Esophagus muscularis mucosa (tissue), 4 donors: ENCODE data around the gene B3GALT6. TPM values are rescaled to one million over a fixed set of nuclear protein-coding genes. Genes with fewer than 3 reads are reported as not detected.

Source experiments
- DNase-seq: peaks from one replicate; pipeline ENCODE4 v3.0.0-alpha.2; 2017; ENCODE audit errors: extremely low spot score
- H3K27ac ChIP-seq, 4 donors: fragments of 200-600 bp; sonication (generic); replicated peaks in 1 of 4; 1 replicate in 3 of 4; 2 replicates in 1 of 4; pipeline ENCODE4 v1.5.1; 2016 to 2019; ENCODE audit warnings: mild to moderate bottlenecking in 1 of 4
- H3K27me3 ChIP-seq, 4 donors: fragments of 200-600 bp; sonication (generic); one replicate each; pipeline versions ENCODE4 v1.5.1 to v1.6.0; 2016 to 2019
- H3K36me3 ChIP-seq, 4 donors: fragments of 200-600 bp; sonication (generic); one replicate each; pipeline ENCODE4 v1.5.1; 2016 to 2019
- H3K4me1 ChIP-seq, 4 donors: fragments of 200-600 bp; sonication (generic); one replicate each; pipeline ENCODE4 v1.5.1; 2016 to 2019
- H3K4me3 ChIP-seq, 4 donors: fragments of 200-600 bp; sonication (generic); 1 replicate in 2 of 4; 2 replicates in 2 of 4; pipeline ENCODE4 v1.5.1; 2016 to 2019; ENCODE audit warnings: mild to moderate bottlenecking in 4 of 4, moderate library complexity in 1 of 4
- H3K9me3 ChIP-seq, 4 donors: fragments of 200-600 bp; sonication (generic); 1 replicate in 3 of 4; 2 replicates in 1 of 4; pipeline ENCODE4 v1.5.1; 2016 to 2019
- CTCF ChIP-seq, 3 experiments: fragments of 200-600 bp in 2 of 3; fragments of 450-650 bp in 1 of 3; sonication (generic) in 2 of 3; IDR thresholded peaks; one replicate each; pipeline ENCODE4 v1.5.1; 2017 to 2019; ENCODE audit warnings: antibody characterized with exemption in 3 of 3, mild to moderate bottlenecking in 2 of 3, moderate library complexity in 1 of 3
- EP300 ChIP-seq: sonication (generic); formaldehyde crosslinking; IDR thresholded peaks from one replicate; pipeline ENCODE4 v1.6.1; 2017; ENCODE audit warnings: antibody characterized with exemption
- POLR2A ChIP-seq: fragments of 450-650 bp; IDR thresholded peaks from one replicate; pipeline ENCODE4 v1.6.1; 2017; ENCODE audit warnings: antibody characterized with exemption, moderate library complexity, mild to moderate bottlenecking, low read depth
- POLR2AphosphoS5 ChIP-seq, 2 donors: sonication (generic); formaldehyde crosslinking; IDR thresholded peaks; one replicate each; pipeline ENCODE4 v1.6.1; 2017; ENCODE audit warnings: antibody characterized with exemption in 2 of 2
- WGBS: methylation state at CpG from one replicate; pipeline ENCODE4 v1.1.5; 2018; 5-methylcytosine and 5-hydroxymethylcytosine counted together
- intact Hi-C: fragments of 100-400 bp; cut with DNase I; formaldehyde crosslinking; loops from one replicate; pipeline ENCODE4 v1.15.1; 2023
- total RNA-seq, 4 donors: library from RNA; depleted of rRNA; stranded (reverse); fragments of >200 nt; gene quantifications; one replicate each; pipeline versions ENCODE4 v1.1.0 to v1.2.1, GENCODE V29; 2016

B3GALT6 gene
- total RNA-seq, 4 donors from 2014 or later: 10.4 to 24.6 (median 21.0) TPM

- no peak for DNase-seq
- H3K4me1 ChIP-seq: peaks cover 0 to 6% (median 0%) of the 10 kb centered on the region in 4 donors
- no peak overlapping the region for H3K27ac ChIP-seq
- WGBS: 82% methylated on average over 12 of the region's 12 CpGs
- peaks cover 0 to 5% (median 0%) of the 10 kb centered on the region in 4 donors for H3K27me3 ChIP-seq
- no peak for TF ChIP-seq POLR2AphosphoS5 (IDR thresholded peaks at IDR 0.05)
- no peak for TF ChIP-seq EP300
- TF ChIP-seq POLR2A: no peak
- no peak for TF ChIP-seq CTCF (IDR thresholded peaks at IDR 0.05)
- no peak overlapping the region for H3K4me3 ChIP-seq
- intact Hi-C loops: no loop called here
- no peaks in the 10 kb centered on the region for H3K9me3 ChIP-seq
- H3K36me3 ChIP-seq: peaks cover 28 to 75% (median 55%) of the 10 kb centered on the region in 4 donors
These were observed 21.3 kb downstream of the B3GALT6 start for GRCh38 chr1:1253314-1253713.

GRCh38 chr1:1253972-1254666, 22.1 kb downstream of the B3GALT6 start:
- no peak for DNase-seq
- H3K4me1 ChIP-seq: peaks cover 0 to 14% (median 0%) of the 10 kb centered on the region in 4 donors
- no peaks in the 10 kb centered on the region for H3K9me3 ChIP-seq
- no peak overlapping the region for H3K27ac ChIP-seq
- TF ChIP-seq POLR2AphosphoS5 (IDR thresholded peaks at IDR 0.05): no peak
- TF ChIP-seq CTCF (IDR thresholded peaks at IDR 0.05): no peak
- no peak for TF ChIP-seq POLR2A
- no peak for TF ChIP-seq EP300
- no peak overlapping the region for H3K4me3 ChIP-seq
- H3K36me3 ChIP-seq: peaks cover 34 to 83% (median 63%) of the 10 kb centered on the region in 4 donors
- intact Hi-C loops: no loop called here
- no peaks in the 10 kb centered on the region for H3K27me3 ChIP-seq
- 91% methylated on average over 21 of the region's 50 CpGs for WGBS

- Histone ChIP-seq H3K9me3 (no peaks in the 10 kb centered on the region), H3K4me3 (no peak overlapping the region), H3K4me1 (peaks cover 0 to 15% (median 0%) of the 10 kb centered on the region in 4 donors), H3K27me3 (no peaks in the 10 kb centered on the region), H3K36me3 (peaks cover 36 to 89% (median 68%) of the 10 kb centered on the region in 4 donors), H3K27ac (no peak overlapping the region)
- intact Hi-C loops: no loop called here
- no peak for DNase-seq
- TF ChIP-seq CTCF (IDR thresholded peaks at IDR 0.05) (no peak), POLR2A (no peak), POLR2AphosphoS5 (IDR thresholded peaks at IDR 0.05) (no peak), EP300 (no peak)
- WGBS: 88% methylated on average over 21 of the region's 21 CpGs
These were observed 22.6 kb downstream of the B3GALT6 start for GRCh38 chr1:1254667-1254998.

- TF ChIP-seq EP300 (no peak), POLR2AphosphoS5 (IDR thresholded peaks at IDR 0.05) (no peak), CTCF (IDR thresholded peaks at IDR 0.05) (no peak), POLR2A (no peak)
- DNase-seq: no peak
- Histone ChIP-seq H3K4me3 (no peak overlapping the region), H3K27me3 (no peaks in the 10 kb centered on the region), H3K9me3 (no peaks in the 10 kb centered on the region), H3K36me3 (peaks cover 36 to 93% (median 72%) of the 10 kb centered on the region in 4 donors), H3K4me1 (peaks cover 0 to 15% (median 2%) of the 10 kb centered on the region in 4 donors), H3K27ac (no peak overlapping the region)
- intact Hi-C loops: no loop called here
- WGBS: 91% methylated on average over 15 of the region's 26 CpGs
These were observed 23.0 kb downstream of the B3GALT6 start for GRCh38 chr1:1255078-1255477.

GRCh38 chr1:1255611-1256010, 23.6 kb downstream of the B3GALT6 start:
- H3K4me1 ChIP-seq: peaks cover 0 to 15% (median 4%) of the 10 kb centered on the region in 4 donors
- H3K27ac ChIP-seq: no peak overlapping the region
- intact Hi-C loops: no loop called here
- no peak overlapping the region for H3K4me3 ChIP-seq
- peaks cover 36 to 98% (median 78%) of the 10 kb centered on the region in 4 donors for H3K36me3 ChIP-seq
- H3K27me3 ChIP-seq: no peaks in the 10 kb centered on the region
- DNase-seq: no peak
- TF ChIP-seq POLR2A (no peak), CTCF (IDR thresholded peaks at IDR 0.05) (no peak), EP300 (no peak), POLR2AphosphoS5 (IDR thresholded peaks at IDR 0.05) (no peak)
- H3K9me3 ChIP-seq: no peaks in the 10 kb centered on the region
- WGBS: 94% methylated on average over 8 of the region's 10 CpGs
